HG03159 (cell line): ENCODE data around the gene RREB1.
"Not testable (repeated sequence)": the region's sequence is repeated elsewhere in the genome, so short reads cannot be mapped to it uniquely, and the experiment has no call there.

Source experiments
- ATAC-seq: cut with Tn5 transposase; IDR thresholded peaks from one replicate; pipeline ENCODE4 v1.9.1; 2021; ENCODE audit warnings: mild to moderate bottlenecking, moderate library complexity; ENCODE audit not compliant: unreplicated experiment

Gene RREB1

DNA sequence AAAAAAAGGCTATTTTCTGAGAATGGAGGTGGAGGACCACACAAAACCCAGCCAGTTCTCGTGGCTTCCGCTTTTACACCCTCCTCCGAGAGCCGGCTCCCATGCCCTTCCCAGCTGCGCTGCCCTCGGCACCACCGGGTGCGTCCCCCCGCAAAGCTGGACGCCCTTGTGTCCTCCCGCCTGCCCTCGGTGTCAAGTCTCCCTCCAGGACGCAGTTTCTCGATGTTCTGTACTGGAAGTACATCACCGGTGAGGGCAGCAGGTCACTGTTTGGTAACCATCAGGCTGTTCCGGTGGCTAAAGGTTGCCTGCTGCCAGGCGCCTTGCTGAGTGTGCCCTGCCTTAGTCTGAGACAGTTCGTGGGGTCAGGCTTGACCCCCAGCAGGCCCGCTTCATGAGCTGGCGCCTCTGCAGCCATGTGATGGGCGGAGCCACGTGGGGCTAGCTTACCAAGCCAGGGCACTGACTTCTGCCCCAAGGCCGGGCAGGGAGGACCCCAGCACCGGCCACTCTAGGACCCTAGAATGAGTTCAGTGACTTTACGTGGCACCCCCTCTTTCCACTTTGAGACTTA lies 34.6 kb downstream of the RREB1 start:
- no peak for ATAC-seq

DNA sequence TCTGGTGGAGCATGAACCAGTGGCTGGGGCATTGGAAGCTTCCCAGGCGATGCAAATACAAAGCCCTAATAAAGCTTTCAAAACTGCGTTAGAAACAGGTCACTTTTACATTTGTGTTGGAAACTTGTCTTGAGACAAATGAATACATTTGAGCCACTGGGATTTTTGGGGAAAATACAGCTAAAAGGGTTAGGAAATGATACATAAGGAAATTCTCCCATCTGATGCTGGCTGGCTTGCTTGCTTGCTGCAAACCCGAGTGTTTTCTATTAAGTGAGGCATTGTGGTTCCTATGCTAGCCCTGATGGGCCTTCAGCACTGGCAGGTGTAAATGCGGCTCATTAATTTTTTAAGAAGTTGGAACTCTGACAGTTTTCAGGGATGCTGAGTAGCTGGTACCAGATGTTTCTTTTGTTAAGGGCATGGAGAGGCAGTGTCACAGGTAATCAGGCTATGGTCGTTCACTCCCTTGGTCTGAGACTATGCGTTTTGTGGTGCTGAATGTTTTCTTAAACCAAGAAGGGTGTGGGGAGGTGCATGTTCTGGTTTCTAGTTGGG lies 35.2 kb downstream of the RREB1 start:
- ATAC-seq = no peak

DNA sequence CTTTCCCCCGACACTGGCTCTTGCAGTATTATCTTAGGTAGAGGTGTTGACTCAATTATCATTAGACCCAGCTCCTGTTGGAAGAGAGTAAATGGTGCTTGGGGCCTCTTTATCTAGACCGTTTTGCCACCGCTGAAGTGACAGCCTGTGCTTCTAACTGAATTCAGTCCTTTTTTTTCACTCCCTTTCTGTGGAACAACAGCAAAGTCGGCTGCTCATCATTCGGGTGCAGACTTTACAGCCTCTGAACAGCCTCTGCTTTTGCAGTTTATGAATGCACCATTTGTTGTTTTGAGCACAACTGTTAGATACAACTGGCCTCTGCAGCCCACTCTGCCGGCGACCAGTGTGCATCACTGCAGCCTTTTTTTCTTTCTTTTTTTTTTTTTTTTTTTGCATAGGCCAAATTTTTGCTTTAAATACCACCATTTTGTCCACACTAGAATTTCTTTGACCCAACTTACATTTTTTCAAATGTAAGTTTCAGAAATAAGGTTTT lies 35.8 kb downstream of the RREB1 start:
- no peak for ATAC-seq

DNA sequence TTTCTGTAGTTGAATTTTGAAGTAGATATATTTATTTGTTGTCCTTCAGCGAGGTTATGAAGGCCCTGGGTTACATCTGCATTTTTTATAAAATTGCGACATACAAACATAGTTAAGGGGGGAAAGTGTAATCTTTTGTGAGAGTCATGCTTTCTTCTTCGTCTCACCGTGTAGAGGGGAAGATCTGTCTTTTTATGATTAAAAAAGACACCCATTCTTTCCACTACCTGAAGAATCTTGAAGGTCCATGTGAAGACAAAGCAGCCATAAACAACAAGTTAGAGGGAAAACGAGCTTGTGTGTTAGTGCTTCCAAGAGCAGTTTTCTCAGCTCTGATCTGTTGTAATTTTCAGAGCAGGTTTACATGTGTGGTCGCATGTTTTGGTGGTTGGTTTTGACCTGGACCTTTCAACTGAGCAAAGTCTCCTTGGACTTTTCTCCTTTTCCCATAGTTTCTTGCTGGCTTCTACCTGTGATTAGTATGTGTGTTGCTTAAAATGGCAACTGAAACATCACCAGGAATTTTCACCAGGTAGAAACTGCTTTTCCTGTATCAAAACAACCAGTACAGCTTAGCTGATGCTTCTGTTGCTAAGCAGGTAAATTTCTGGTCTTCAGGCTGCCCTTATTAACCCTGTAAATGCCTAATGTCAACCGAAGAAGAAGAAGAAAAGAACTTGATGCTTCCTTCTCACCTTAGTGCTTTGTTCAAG lies 37.3 kb downstream of the RREB1 start:
- ATAC-seq = no peak

DNA sequence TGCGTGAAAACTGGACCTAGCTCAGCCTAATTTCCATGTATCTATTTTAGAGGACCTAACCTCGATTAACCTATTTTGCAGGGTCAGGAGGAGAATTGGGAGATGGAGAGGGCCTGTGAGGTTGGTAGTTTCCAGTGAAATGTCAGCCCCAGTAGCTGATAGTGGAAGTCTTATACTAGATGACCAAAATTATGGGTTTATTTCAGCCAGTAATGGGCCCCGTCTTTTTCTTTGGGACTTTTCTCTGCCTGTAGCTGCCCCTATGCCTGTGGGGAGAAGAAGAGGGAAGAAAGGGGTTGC lies 37.8 kb downstream of the RREB1 start:
- ATAC-seq = no peak

DNA sequence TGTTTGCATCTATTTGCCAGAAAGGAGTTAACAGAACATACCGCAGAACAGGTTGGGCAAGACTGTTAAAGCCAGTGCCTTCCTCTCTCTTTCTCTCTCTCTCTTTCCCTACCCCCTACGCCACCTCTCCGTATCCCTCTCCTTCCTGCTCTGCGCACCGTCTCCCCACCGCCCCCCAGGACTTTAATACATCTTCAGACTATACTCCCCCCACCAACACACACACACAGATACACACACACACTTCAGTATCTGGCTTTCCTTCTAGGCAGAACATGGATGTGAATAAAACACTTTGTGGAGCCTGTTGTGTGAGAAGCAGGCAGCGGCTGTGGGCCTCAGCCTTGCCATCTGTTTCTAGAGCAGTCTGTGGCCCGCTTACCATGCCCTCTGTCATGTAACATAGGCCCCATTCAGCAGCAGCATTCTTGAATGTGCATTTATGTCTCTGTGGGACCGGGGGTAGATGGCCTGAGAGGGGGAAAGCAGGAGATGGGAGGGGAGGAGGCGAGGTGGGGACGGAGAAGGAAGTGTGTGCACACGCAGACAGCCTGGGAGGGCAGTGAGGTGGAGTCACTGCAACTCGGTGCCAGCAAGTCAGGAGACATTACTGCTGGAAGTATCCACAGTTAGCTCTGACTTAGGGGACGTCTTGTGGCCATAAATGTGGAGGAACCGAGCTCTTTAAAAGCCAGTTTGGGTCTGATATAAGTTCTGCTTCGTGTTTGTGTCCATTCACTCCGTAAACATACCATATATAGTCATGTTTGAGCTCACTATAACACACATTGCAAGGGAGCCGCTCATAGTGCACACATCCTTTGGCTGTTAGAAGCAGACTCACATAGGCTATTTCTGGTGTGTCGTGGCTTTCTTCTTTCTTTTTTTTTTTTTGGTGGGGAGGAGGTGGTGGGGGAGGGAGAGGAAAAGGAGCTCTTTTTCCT lies 38.4 kb downstream of the RREB1 start:
- ATAC-seq = peak; percentile 39

DNA sequence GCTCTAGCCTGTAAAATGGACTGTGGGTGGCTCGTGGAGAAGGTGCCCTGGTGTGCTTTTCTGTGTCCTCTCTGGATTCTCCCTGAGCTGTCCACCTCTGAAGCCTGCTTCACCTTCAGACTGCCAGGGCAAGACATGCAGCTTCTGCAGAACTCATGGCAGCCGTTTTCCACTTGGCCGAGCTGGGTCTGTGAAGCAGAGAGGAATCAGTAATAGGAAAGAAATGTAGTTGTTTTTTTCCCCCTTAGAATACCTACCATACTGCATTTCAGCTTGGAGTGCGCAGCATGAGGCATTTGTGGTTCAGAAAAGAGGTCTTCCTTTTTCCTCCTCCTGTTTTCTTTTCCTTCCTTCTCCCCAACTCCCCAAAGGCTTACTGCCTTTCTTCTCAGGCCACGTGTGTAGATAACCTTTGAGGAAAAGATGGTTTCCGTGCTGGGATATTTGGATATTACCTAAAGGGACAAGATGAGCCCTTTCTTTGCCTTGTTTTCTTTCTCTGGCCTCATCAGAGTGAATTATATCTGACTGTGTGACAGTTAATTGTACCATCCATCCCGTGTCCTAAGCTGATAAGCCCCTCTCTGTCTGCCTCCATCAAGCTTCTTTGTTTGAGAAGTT lies 39.4 kb downstream of the RREB1 start:
- no peak for ATAC-seq

DNA sequence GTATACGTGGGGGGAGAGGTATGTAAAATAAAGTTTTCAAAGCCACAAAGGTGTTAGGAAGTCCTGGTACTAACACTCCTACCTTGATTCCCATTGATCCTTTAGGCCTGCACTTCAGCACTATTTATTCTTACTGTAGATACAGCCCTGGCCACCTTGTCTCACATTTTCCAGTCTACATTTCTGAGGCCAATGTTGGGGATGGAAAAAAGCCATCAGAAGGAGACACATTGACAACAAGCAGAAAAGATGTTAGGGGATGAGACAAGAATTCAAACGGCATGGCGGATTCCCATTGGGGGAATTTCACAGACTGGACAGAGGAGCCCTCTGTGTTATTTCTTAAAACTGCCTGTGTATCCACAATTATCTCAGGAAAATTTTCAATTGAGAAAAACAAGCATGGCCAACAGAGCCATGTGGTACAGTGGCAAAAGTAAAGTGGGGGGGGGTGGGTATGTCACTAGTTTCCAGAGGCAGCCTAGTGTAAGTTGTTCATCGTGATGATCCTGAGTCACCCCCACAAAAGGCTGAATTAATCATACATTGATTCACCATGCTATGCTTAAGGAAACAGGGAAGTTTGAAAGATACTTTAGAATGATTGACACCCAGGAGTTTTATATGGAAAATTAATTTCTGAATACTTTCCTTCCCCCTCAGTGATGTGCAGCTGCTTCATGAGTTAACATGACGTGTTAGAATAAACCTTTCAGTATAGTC lies 40.5 kb downstream of the RREB1 start:
- ATAC-seq = no peak

DNA sequence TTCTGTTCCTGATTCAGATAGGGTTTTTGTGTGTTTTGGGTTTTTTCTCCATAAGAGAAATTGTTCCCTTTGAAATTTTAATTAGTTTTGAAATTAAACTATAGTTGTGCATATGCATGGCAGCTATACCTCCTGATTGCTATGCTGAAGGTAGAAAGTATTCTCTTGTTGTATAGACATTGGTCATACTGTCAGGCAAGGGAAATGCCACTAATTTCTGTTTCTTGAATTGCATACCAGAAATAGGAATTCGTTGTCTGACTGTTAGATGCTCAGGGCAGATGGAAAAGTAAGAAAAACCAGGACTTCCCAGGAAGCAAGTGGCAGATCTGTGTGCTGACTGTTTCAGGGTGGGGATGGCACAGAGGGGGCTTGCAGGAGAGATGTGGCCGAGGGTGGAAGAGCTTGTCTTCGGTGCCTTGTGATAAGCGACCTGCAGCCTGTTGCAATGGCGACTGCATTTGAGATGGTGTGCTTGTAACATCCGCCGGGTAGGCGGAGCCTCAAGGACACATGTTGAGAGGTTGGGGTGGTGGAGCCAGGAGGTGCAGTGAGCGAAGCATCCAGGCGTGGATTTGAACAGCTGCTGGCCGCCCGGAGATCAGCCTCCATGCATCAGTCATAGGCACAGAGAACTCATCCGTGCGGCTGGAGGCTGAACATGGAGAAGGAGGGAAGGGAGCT lies 42.8 kb downstream of the RREB1 start:
- no peak for ATAC-seq

DNA sequence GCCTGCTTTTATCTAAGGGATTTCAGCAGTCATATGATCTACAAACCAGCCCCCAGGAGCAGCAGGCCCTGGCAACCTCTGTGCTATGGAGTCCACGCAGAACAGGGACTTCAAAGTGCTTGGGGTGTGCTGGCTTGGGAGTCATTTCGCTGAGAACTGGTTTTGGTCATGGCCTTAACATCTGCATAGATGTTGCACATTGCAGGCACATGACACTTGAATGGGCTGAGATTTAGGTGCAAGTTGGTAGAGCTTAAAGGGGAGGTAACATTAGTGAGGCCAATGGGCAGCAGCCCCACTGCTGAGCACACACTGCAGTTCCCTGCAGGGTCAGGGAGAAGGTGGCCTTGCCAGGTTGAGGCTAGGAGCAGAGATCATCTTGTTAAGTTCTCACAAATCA lies 43.6 kb downstream of the RREB1 start:
- no peak for ATAC-seq

DNA sequence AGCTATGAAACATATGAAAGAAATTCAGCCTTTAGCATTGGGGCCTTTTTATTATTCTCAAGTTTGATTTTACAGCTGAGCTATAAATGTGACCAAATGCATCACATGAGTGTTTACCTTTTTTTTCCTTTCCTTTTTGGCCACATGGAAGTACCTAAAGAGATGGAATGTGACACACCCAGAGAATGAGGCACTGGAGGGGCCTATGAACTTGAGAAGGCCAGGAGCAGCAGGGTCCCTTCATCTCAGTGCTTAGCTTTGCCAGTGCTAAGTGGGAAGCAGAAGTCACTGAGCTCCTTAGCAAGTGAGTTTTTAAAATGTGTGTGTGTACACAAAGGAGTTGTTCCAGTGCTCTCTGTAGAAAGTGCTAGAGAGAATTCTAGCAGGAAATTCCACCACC lies 44.7 kb downstream of the RREB1 start:
- ATAC-seq = no peak

DNA sequence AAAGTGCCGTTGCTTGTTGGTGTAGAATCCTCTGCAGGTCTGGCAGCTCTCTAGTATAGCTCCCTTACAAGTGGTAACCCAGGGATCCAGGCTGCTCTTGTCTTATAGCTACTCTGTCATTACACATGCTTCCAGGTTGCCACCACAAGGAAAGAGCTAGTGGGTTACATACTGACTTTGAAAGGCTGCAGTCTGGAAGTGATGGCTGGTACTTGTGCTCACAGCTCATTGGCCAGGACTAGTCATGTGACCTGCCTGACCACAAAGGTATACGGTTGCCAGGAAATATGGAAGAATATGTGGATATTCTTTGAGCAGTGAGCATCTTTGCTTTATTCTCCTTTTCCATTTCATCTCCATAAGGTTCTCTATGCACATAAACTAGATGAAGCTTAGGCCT lies 46.0 kb downstream of the RREB1 start:
- ATAC-seq = no peak

DNA sequence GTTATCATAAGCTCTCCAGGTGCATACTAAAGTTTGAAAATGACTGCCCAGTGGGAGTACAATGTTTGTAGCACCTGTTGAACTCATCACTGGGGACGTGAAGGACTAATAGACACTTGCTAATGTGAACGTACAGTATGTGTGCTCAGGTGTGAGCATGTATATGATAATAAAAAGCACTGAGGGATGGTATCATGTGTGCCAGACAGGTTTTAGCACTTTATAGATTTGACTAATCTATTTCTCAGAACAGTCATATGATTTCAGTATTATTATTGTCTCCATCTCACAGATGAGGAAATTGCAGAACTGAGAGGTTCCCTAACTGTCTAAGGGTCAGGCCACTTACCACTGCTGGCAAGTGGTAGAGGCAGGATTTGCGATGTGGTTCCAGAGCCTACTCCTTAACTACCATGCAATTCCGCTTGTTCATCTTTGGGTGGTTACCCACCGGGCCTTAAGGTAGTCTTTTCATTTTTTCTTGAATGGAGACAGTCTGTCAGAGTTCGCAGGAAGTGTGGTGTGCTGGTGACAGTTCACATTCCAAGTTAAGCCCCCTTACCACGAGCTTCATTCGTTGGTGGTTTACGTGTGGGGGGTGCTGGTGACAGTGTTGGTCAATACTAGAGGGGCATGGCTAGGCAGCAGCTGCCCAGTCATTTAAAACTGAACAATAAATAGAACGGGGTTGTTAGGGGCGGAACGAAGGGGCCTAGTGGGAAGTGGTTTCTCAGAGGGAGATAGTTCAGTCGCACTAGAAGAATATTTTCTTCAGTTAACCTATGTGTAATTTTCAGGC lies 46.8 kb downstream of the RREB1 start:
- peak; percentile 74 for ATAC-seq

DNA sequence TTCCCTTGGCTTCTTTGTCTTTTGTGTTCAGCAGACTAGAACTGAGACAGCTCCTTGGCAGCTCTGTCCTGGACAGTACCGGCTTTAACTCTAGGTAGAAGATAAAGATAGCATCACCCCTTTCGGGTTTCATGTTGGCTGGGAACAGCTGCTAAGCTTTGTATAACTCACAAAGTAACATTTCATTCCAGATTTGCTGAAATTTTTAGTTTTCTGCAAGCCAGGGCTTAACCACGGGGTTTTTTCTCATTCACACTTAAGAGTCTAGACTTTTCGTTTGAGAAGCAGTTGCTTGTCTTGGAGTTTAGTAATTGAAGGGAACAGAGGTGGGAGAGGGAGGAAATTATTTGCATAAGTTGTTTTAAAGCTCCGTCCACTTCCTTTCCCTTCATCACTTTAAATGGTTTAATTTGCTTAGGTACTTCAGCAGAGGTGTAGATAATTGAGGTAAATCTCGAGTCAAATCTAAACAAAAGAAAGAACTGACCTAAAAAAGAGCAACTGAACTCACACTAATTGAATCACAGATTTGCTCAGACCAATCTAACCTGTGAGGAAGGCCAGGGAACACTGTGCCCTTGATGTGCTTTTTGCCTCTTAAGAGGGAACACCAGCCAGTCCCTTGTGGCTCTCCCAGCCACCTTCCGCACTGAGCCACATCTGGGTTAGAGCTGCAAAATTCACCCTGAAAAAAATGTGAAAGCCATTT lies 48.3 kb downstream of the RREB1 start:
- ATAC-seq = no peak

DNA sequence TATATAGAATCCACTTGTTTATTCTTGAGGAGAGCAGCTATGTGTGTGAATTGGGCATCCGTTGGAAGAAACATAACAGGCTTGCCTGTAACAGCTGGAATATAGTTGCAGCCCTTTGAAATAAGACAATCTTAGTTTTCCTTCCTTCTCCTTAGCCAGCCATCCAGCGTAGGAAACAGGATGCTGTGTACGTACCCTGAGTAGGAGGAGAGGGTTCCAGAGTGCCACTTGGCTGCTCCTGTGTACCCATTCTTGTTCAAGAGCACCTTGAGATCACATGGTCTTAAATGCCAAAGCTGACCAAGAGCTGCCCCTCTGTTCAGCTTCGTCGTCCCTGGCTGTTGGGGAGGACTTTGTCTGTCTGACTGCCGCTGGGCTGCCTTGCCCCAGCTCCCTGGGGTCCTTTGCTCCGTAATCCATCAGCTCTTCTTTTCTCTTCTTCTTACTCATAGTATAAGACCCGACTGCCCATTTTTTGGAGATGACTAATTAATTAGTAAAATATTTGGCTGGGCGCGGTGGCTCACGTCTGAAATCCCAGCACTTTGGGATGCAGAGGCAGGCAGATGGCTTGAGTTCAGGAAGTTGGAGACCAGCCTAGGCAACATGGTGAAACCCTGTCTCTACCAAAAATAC lies 49.0 kb downstream of the RREB1 start:
- ATAC-seq = no peak

DNA sequence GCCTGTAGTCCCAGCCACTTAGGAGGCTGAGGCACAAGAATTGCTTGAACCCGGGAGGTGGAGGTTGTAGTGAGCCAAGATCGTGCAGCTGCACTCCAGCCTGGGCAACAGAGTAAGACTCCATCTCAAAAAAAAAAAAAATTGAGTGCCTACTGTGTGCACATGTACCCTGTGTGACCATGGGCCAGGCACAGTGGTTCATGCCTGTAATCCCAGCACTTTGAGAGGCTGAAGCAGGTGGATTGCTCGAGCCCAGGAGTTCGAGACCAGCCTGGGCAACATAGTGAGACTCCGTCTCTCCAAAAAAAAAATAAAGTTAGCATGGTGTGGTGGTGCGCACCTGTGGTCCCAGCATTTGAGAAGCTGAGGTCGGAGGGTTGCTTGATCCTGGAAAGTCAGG lies 49.5 kb downstream of the RREB1 start:
- not testable (repeated sequence) for ATAC-seq

DNA sequence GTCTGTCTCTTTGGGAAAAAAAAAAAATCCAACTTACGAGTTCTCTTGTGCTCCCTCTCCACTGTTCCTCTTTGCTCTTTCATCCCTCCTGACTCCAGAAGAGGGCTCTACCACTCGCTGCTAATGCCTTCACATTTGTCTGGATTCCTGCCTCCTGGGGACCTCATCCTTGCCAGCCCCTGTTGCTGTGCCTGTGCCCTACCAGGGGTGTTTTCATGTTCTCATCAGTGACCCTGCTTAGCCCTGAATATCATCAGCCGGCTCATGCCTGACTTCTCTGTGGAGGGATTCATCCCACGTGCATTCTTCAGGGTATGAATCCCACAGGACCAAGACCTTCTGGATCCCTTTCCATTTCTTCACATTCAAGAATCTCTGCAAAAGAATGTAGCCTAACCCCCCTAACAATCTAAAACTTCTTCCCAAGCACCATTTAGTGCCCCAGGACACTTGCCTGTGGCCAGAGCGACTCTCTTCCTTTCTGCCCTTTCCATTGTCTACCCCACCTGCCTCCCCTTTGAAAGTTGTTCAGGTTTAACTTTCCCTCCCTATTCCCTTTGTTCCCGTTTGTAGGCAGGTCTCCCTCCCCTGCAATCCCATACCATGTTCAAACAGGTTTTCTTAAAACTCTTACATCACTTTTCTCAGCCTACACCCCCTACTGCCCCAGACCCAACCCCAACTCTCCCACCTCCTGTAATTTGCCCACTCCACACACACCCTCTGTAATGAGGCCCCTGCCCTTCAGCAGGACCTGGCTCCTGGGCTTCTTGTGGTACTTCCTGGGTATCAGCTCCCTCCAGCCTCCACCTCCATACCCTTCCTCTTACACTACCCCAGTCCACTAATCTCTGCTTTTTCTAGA lies 50.2 kb downstream of the RREB1 start:
- ATAC-seq = no peak
